NCI-H748 (cell line): ENCODE data around the gene RBP5.

ENCODE experiments used
- DNase-seq: peaks from one replicate; lab custom pipeline; 2025; ENCODE audit not compliant: unreplicated experiment; lab: John Stamatoyannopoulos, UW

The RBP5 gene, protein sequence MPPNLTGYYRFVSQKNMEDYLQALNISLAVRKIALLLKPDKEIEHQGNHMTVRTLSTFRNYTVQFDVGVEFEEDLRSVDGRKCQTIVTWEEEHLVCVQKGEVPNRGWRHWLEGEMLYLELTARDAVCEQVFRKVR

DNA sequence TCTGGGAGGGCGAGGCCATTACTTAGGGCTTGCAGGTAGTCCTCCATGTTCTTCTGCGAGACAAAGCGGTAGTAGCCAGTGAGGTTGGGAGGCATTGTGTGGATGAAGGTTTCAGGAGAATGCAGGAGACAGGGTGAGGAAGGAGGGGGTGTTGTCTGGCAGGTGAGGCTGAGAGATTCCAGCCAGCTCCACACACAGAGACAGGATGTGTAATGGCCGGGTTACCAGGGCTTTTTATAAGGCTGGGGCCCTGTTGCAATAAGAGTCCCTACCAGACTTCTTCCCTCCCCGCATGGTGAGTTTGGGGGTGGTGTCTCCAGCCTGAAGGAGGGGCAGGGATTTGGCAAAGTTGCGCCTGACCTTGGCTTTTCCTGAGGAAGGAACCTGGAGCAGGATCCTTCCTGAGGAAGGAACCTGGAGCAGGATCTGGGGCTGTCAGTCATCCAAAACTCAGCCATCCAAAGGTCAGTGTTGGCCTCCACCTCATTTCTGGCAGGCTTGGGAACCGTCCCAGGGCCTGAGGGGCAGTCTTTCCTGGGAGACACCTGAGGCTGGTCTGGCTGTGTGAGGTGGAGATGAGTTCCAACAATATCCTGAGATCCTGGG is at the start of gene RBP5:
Gene RBP5, minus strand, starts transcription at position 209 of the 606 bp plus-strand sequence. Its CDS starts 114 bp downstream, at position 95.
- DNase-seq = no peak

DNA sequence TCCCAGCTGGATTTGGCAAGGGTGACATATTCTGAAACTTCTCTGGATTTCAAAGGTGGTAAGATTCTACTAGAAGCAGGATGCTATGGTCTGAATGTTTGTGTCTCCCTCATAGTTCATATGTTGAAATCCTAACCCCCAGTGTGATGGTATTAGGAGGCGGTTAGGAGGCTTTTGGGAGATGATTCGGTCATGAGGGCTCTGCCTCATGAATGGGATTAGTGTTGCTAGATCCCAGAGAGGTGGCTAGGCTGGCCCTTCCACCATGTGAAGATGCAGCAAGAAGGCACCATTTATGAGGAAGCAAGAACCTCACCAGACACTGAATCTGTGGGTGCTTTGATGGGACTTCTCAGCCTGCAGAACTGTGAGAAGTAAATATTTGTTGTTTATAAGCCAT is 49.8 kb upstream of the RBP5 start:
- DNase-seq = no peak

DNA sequence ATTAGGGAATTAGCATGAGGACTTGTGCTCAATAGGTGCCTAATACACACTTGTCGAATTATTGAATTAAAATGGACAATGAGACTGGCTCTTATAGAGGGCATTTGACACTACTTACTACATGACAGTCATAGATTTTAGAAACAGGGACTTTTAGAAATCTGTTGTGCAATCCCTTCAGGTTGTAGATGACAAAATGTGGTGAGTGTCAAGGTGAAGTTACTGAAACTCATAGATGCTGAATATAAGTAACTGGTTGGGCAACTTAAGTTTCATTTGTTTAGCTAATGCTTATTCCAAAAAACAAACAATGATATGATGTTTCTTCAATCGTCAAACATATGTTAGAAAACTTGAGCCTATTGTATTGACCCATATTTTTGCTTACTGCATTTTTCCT is 47.9 kb upstream of the RBP5 start:
- no peak for DNase-seq

DNA sequence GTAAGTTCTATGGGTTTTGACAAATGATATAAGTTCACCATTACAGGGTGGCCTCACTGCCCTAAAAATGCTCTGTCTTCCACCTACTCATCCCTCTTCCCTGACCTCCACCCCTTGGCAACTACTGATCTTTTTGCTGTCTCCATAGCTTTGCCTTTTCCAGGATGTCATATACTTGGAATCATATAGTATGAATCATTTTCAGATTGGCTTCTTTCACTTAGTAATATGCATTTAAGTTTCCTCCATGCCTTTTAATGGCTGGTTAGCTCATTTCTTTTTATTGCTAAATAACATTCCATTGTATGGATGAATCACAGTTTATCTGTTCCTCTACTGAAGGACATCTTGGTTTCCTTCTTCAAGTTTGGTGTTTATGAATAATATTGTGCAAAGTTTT is 46.8 kb upstream of the RBP5 start:
- no peak for DNase-seq

DNA sequence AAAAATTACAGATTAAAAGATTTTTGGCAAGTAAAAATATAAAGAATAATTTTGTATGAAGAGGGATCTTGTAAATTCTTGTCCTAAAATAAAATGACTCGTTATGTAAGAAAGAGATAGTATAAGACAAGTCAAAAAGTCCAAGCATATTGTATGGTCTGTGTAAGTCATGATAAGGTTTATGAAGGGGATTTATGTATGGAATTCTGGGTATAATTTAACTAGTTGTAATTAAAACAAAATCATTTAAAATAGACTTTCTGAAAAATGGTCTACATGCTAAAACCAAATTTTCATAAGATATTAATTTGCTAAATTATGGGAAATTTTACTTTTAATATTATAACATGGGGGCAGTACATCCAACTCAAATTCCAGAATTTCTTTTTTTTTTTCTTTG is 43.2 kb upstream of the RBP5 start:
- DNase-seq = no peak

DNA sequence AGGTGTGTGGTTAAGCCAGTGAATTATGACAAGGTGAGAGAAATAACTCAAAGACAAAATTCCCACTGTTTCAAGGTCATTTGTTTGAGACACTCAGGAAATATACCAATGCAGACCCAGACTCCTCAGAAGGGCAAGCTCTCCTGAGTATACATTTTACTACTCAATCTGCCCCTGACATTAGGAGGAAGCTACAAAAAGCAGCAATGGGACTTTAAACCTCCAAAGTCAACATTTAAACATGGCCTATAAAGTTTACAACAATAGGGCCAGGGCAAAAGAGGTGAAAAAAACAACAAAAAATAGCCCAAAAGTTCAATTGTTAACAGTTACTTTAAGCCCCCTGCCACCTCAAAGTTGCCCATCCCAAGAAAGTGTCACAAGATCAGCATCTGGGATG is 41.3 kb upstream of the RBP5 start:
- no peak for DNase-seq

DNA sequence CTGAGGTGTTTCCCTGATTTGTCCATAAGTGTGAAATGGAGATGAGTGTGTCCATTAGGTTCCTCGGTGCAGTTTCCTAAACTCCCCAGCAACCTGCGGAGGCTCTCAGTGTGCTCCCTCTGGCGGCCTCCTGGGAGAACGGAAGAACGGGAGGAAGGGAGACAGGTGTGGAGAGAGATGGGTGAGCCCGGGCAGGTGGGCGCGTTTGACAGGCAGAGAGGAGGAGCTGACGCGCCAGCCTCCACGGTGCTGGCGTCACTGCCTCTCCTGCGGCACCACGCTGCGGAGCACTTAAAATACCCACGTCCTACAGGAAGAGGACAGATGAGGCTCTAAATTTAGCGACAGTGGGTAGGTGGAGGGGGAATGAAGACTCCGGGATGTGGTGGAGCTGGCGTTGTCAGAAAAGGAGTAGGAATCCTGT is 34.0 kb upstream of the RBP5 start:
- DNase-seq = peak; percentile 86

DNA sequence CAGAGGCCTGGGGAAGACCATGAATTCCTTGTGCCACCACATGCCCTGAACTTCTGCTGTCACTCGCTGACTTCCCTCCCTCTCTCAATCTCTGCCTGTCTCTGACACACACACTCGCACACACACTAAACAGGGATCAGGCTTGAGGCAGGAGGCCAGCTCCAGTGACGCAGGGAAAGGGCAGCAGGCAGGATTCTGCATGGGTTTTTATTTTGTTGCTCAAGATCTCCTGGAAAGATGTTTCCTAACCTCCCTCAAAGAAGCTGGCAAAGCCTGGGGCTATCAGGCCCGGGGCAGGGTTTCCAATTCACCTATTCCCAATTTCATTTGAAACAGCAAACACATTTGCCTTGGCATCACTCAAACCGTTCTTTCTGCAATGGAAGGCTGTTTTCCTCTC is 33.1 kb upstream of the RBP5 start:
- no peak for DNase-seq

DNA sequence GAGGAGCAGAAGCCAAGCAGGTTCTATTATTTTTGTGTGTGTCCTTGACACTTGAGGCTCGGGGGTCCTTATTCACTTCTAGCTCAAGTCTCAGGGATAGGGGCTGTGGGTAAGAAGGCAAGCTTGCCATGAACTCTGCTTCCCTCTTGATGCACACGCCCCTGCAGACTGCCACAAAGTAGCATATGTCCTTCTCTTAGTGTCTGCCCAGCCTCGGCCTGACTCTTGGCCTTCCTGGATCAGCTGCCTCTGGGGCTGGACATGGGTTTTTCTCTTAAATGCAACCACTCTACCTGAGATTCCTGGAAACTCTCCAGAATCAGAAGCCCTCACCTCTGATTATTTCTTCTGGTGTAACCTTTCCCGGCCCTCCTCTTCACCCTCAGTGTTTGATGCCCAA is 32.6 kb upstream of the RBP5 start:
- no peak for DNase-seq

DNA sequence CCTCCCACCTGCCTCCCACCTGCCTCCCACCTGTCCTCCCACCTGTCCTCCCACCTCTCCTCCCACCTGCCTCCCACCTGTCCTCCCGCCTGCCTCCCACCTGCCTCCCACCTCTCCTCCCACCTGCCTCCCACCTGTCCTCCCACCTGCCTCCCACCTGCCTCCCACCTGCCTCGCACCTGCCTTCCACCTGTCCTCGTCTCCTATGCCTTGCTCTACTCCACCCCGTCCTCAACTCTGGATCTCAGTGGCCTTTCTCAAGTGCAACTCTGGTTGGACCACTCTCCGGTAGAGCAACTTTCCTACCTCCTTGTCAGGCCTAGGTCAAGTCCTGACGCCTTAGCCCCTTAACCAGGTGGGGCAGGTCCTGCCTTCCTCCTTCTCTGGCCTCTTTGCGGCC is 31.5 kb upstream of the RBP5 start:
- no peak for DNase-seq

DNA sequence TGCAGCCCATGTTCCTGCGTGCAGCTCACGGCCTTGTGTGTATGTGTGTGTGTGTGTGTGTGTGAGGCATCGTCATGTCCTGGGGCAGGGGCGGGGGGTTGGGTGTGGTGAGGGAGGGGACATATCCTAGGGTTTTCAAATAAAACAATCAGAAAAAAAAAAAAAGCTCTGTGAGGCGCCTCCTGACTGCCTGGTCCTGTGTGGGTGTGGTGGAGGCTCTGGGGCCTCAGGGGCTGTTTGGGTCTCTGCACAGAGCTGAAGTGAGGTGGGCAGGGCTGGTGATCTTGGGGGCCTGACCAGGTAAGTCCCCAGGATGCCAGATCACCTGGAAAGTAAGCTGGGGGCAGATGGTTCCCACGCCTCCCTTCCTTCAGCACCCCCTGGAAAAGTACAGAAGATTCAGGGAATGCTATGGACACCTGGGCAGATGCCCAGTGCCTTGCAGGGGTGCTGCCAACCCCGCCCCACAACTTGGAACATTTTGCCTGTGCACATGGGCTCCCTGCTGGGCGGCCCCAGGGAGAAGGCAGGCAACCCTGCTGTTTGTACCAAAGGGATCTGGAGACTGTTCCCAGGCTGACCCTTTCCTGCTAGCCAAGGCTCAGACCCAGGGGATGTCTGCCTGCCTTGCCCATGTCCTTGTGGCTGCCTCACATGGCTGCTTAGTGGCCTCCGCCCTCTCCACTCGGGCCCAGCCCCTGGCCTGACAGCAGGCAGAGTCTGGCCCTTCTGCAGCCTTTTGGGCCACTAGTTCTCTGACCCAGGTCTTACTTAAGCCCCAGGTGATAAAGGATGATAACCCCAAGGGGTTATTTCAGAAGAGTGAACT is 30.3 kb upstream of the RBP5 start:
- DNase-seq = no peak

DNA sequence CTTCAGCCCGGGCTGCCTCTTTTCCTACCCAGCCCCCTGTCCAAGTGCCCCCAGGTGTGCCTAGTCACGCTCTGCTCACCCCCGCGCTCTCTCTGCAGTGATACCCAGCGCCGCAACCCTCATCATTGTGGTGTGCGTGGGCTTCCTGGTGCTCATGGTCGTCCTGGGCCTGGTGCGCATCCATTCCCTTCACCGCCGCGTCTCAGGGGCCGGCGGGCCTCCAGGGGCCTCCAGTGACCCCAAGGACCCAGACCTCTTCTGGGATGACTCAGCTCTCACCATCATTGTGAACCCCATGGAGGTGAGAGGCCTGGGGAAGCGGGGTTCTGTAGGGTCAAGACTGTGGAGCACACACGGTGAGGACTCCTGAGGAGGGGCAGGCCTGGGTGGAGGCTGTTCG is 28.7 kb upstream of the RBP5 start:
- DNase-seq = no peak

DNA sequence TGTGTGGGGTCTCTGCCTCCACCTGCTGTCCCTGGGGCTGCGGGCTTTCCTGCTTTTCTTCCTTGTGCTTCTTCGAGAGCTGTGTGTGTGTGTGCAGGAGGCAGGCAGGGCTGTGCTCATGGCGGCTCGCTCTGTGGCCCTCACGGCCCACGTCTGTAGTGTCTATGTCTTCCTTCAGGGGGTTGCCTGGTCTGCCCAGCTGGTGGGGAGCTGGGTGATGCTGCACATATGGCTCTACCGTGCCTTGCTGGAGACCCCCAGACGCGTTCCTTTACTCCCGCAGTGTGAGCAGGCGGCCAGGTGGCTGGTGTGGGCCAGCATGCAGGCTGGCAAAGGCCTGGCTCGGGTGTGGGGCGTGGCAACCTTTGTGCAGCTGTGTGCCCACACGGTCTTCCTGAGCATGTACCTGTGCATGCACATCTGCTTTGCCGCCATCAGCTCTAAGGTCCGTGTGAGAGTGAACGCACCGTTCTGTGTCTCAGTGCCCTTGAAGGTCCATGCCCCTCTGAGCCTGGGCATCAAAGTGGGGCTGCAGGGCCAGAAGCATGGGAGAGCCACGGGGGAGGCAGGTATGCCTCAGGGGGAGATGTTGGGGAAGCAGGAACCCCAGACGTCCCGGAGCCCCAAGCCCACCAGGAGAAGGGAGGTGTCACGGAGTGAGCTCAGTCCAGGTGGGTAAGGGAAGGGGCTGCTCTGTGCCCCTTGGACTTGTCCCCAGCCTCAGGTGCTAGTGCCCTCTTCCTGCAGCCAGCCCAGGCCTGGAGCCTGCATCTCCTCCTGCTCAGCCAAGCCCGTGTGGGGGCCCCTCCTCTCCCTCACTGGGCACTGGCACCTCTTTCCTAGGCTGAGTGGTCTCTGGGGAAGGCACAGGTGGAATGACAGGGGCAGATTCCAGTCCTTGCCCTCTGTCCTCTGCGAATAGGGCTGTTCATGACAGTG is 27.8 kb upstream of the RBP5 start:
- no peak for DNase-seq

DNA sequence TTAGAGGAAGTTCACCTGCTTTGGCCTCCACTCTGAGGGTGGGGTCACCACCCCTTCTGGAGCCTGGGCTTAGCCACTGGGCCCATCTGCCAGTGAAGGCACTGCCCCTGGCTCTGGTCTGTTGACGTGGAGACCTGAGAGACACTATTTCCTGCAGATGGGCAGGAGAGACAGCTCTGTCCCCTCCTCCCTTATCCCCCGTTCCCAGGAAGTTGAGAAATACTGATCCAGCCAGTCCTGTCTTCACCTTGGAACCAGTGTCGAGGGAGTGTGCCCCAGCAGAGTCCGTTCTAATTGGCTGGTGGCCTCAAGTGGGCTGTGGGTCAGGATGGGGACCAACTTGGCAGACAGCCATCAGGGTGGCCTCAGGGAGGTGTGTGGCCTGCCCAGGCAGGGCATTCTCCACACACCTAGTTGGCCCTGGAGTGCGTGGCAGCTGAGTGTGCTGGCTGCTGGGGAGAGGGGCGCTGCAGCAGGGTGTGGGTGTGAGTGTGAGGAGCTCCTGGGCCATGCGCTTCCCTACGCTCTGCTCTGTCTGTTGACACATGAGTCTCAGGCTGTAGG is 26.9 kb upstream of the RBP5 start:
- DNase-seq = peak; percentile 57

DNA sequence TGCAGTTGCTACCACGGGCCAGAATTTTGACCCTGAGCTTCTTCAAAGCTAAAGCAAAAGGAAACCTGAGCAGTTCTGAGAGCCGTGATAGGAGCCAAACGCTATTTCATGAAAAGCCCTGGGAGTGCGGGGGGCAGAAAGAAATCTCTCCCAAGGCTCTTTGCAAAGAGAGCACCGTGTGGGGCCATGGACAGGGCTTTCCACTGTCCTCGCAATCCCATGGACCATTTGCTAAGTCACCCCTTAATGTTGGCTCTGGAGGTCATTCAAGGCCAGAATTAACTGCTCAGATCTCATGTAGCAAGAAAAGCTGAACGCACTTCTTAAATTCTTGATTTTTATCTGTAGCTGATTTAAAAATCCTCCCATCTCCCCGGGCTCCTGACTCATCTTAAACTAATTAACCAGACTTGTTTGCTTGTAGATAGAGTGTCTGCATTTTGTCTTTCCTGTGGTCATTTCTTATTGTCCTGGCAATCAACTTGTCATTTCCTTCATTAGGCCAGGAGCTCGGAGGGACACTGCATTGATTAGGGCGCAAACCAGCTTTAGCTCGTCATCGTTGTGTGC is 26.3 kb upstream of the RBP5 start:
- DNase-seq = no peak

DNA sequence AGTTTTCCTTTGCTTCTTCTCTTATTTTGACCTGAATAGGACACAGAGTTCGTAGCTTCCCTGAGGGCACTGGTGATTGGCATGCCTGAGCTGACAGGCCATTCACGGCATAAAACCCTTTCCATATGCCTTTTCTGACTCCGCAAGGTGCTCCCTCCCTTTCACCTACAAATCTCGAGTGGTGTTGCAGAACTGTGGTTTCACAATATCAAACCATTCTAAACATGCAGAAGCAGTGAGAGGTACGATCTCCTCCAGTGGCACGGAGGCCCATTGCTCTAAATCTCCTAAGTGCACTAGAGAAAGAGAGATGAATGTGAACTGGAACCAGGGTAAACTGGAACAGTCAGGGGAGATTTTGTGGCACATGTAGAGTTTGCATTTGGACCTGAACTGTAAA is 25.4 kb upstream of the RBP5 start:
- no peak for DNase-seq

DNA sequence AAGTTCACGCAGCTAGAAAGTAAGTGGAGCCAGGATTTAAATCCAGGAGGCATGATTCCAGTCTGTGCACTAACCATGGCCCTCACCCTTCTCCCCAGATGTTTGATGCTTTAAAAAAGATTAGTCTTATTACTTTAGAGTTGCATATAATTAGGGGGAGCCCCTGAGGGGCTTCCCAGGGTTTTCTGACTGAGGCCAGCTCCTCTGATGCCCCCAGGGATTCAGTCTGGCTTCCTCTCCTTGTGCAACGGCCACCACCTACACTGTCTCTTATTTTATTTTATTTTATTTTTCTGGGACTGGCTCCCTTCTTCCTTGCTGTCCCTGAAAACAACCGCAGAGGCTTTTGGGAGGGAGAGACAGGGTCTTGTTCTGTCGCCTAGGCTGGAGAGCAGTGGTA is 24.1 kb upstream of the RBP5 start:
- no peak for DNase-seq

DNA sequence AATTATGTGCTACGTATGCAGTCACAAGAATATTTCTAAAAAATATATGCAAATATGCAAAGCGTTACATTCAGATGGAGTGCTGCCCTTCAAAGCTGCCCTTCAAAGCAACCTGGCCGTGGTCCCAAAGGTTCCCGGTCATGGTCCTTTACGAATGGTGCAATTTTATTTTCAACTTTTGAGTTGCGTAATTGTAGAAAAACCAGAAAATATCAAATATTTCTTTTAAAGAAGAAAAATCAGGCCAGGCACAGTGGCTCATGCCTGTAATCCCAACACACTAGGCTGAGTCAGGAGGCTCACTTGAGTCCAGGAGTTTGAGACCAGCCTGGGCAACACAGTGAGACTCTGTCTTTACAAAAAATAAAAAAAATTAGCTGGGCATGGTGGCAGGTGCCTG is 22.8 kb upstream of the RBP5 start:
- no peak for DNase-seq

DNA sequence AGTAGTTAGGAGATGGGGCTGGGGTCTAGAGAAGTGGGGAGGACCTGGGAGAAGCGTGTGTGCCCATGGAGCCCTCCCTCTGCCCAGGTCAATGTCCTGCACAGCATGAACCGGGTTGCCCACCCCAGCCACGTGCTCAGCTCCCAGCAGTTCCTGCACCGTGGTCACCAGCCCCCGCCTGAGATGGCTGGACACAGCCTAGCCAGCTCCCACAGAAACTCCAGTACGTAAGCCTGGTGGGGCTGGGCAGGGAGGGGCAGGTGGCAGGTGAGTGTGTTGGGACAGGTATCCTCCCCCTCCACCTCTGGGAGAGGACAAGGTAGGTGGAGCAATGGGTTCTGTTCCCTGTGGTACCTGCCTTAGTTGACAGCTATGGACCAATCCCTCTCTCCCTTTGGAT is 22.2 kb upstream of the RBP5 start:
- DNase-seq = no peak

DNA sequence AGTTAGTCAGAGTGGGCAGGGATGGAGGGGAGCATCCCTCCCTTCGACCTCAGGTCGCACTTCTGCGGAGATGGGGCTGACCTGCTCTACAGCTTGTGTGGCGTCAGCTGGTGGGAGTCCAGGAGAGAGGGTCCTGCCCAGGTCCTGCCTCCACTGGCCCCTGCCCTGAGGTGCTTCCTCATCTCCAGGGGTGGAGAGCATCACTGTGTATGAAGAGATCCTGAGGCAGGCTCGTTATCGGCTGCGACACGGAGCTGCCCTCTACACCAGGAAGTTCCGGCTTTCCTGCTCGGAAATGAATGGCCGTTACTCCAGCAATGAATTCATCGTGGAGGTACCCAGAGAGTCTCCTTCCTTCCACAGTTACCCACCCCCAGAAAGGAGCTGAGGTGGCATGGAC is 21.7 kb upstream of the RBP5 start:
- no peak for DNase-seq

DNA sequence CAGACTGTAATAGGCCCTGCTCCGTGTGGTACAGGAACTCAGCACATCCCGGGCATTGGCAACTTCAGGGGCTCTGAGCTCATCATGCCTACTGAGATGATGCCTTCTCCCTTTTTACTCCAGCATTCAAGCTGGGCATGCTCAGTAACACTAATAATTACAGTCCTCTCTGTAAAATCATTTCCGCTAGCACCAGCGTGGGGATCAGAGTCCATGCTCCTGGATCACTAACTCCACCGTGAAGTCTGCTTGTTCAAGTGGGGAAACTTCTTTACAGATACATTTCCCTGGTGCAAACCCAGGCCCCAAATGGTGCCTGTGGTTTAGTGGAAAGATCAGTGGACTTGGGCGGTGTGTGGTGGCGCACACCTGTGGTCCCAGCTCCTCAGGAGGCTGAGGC is 18.2 kb upstream of the RBP5 start:
- DNase-seq = no peak
